ENCODE data around the gene MOSPD3. TPM values are rescaled to one million over a fixed set of nuclear protein-coding genes. Genes with fewer than 3 reads are reported as not detected.
A peak's percentile ranks its signal among the peaks of the same experiment; 100 is the strongest.
"Not testable (repeated sequence)": the region's sequence is repeated elsewhere in the genome, so short reads cannot be mapped to it uniquely, and the experiment has no call there.

The MOSPD3 gene
- polyA plus RNA-seq (ENCODE audit: insufficient read length) = 23.5 TPM
- long read RNA-seq, donor 1, transcript MOSPD3-208 (3 exons, 571 nt) = minor isoform, 7 of 42 reads
- long read RNA-seq, donor 1, transcript MOSPD3-203 (5 exons, 1,191 nt) = major isoform, 19 of 42 reads
- long read RNA-seq, donor 1, partial matches to known transcripts = 12 of 42 reads
- long read RNA-seq, donor 1, other reads (novel, unspliced or antisense) = 0 of 42 reads
- long read RNA-seq, donor 2, transcript MOSPD3-203 (5 exons, 1,191 nt) = major isoform, 12 of 19 reads
- long read RNA-seq, donor 2, transcript MOSPD3-208 (3 exons, 571 nt) = minor isoform, 5 of 19 reads
- long read RNA-seq, donor 2, partial matches to known transcripts = 0 of 19 reads
- long read RNA-seq, donor 2, other reads (novel, unspliced or antisense) = 0 of 19 reads
- long read RNA-seq, donor 3, transcript MOSPD3-203 (5 exons, 1,191 nt) = major isoform, 10 of 12 reads
- long read RNA-seq, donor 3, partial matches to known transcripts = 0 of 12 reads
- long read RNA-seq, donor 3, other reads (novel, unspliced or antisense) = 0 of 12 reads
- long read RNA-seq, donor 4, partial matches to known transcripts = 0 of 1 reads
- long read RNA-seq, donor 4, other reads (novel, unspliced or antisense) = 0 of 1 reads
- long read RNA-seq, donor 5, transcript MOSPD3-203 (5 exons, 1,191 nt) = major isoform, 17 of 30 reads
- long read RNA-seq, donor 5, partial matches to known transcripts = 5 of 30 reads
- long read RNA-seq, donor 5, other reads (novel, unspliced or antisense) = 0 of 30 reads
- long read RNA-seq, donor 6, transcript MOSPD3-203 (5 exons, 1,191 nt) = major isoform, 10 of 22 reads
- long read RNA-seq, donor 6, transcript MOSPD3-201 (6 exons, 1,053 nt) = minor isoform, 5 of 22 reads
- long read RNA-seq, donor 6, transcript MOSPD3-208 (3 exons, 571 nt) = minor isoform, 7 of 22 reads
- long read RNA-seq, donor 6, partial matches to known transcripts = 0 of 22 reads
- long read RNA-seq, donor 6, other reads (novel, unspliced or antisense) = 0 of 22 reads
- long read RNA-seq, donor 7, transcript MOSPD3-203 (5 exons, 1,191 nt) = major isoform, 17 of 31 reads
- long read RNA-seq, donor 7, transcript MOSPD3-208 (3 exons, 571 nt) = minor isoform, 8 of 31 reads
- long read RNA-seq, donor 7, transcript MOSPD3-201 (6 exons, 1,053 nt) = minor isoform, 5 of 31 reads
- long read RNA-seq, donor 7, partial matches to known transcripts = 0 of 31 reads
- long read RNA-seq, donor 7, other reads (novel, unspliced or antisense) = 0 of 31 reads
- long read RNA-seq, donor 8, transcript MOSPD3-203 (5 exons, 1,191 nt) = major isoform, 6 of 6 reads
- long read RNA-seq, donor 8, partial matches to known transcripts = 0 of 6 reads
- long read RNA-seq, donor 8, other reads (novel, unspliced or antisense) = 0 of 6 reads

- peak; percentile 100 for DNase-seq
Measured at GRCh38 chr7:100611983-100612729, at the start of gene MOSPD3. Gene MOSPD3, plus strand, starts transcription at chr7:100612540. Its CDS starts 252 bp downstream, at chr7:100612792.

GRCh38 chr7:100563100-100563564 lies 49.2 kb upstream of the MOSPD3 start:
- DNase-seq = no peak

- DNase-seq = no peak
Measured at GRCh38 chr7:100563809-100564400, 48.4 kb upstream of the MOSPD3 start.

GRCh38 chr7:100564405-100564804 lies 47.9 kb upstream of the MOSPD3 start:
- not testable (repeated sequence) for DNase-seq

- DNase-seq = no peak
Measured at GRCh38 chr7:100565133-100565571, 47.2 kb upstream of the MOSPD3 start.

- DNase-seq = no peak
Measured at GRCh38 chr7:100566018-100566531, 46.3 kb upstream of the MOSPD3 start.

- no peak for DNase-seq
Measured at GRCh38 chr7:100567031-100567730, 45.2 kb upstream of the MOSPD3 start.

- no peak for DNase-seq
Measured at GRCh38 chr7:100567751-100568175, 44.6 kb upstream of the MOSPD3 start.

- DNase-seq = no peak
Measured at GRCh38 chr7:100568176-100568895, 44.0 kb upstream of the MOSPD3 start.

GRCh38 chr7:100568896-100569844 lies 43.2 kb upstream of the MOSPD3 start:
- DNase-seq = no peak

GRCh38 chr7:100570954-100571828 lies 41.1 kb upstream of the MOSPD3 start:
- DNase-seq = no peak

- no peak for DNase-seq
Measured at GRCh38 chr7:100571829-100572116, 40.6 kb upstream of the MOSPD3 start.

- no peak for DNase-seq
Measured at GRCh38 chr7:100572281-100572948, 39.9 kb upstream of the MOSPD3 start.

- no peak for DNase-seq
Measured at GRCh38 chr7:100572949-100573675, 39.2 kb upstream of the MOSPD3 start.

- no peak for DNase-seq
Measured at GRCh38 chr7:100573691-100574361, 38.5 kb upstream of the MOSPD3 start, which contains the start of gene SAP25. Gene SAP25, minus strand, starts transcription at chr7:100573900. Its CDS starts 158 bp downstream, at chr7:100573742.

All from left kidney (tissue), 8 donors.